LNCaP clone FGC (cell line): Measurements from ENCODE around the gene RPLP2.

Experiments
- DNase-seq: peaks from one replicate; pipeline ENCODE4 v3.0.0-alpha.2; 2011; ENCODE audit warnings: low read depth
- H3K4me3 ChIP-seq: 2 replicates; pipeline ENCODE4 v1.5.1; 2011; ENCODE audit warnings: mild to moderate bottlenecking, low read depth, low read length, control low read depth
- CTCF ChIP-seq: IDR thresholded peaks from 2 replicates; pipeline ENCODE4 v1.5.1; 2012; ENCODE audit warnings: mild to moderate bottlenecking; ENCODE audit not compliant: control insufficient read depth, insufficient read depth; ENCODE audit errors: extremely low read depth

The RPLP2 gene

GRCh38 chr11:797296-798092 is 12.3 kb upstream of the RPLP2 start:
- peak overlapping the region; percentile 94 for H3K4me3 ChIP-seq
- DNase-seq, result no peak
- TF ChIP-seq CTCF, result no peak

- H3K4me3 ChIP-seq, result peak within 1 kb of the TSS; percentile 94
- TF ChIP-seq CTCF, result peak; percentile 87
- DNase-seq, result no peak
Observed at GRCh38 chr11:798093-798713, 11.6 kb upstream of the RPLP2 start, which contains the start of gene SLC25A22. SLC25A22 (minus strand) TSS chr11:798281; CDS start chr11:795006, 3,275 bp downstream.

GRCh38 chr11:799641-800316 is 10.0 kb upstream of the RPLP2 start:
- H3K4me3 ChIP-seq, result no peak overlapping the region
- no peak for DNase-seq
- no peak for TF ChIP-seq CTCF

- no peak for DNase-seq
- no peak overlapping the region for H3K4me3 ChIP-seq
- no peak for TF ChIP-seq CTCF
Observed at GRCh38 chr11:800473-800872, 9.3 kb upstream of the RPLP2 start.

GRCh38 chr11:801097-801780 is 8.5 kb upstream of the RPLP2 start:
- no peak overlapping the region for H3K4me3 ChIP-seq
- no peak for DNase-seq
- no peak for TF ChIP-seq CTCF

- no peak overlapping the region for H3K4me3 ChIP-seq
- TF ChIP-seq CTCF, result no peak
- DNase-seq, result no peak
Observed at GRCh38 chr11:802018-802617, 7.6 kb upstream of the RPLP2 start.
